DMS153 (cell line): ENCODE data around the gene MAN2A2.
"Not testable (repeated sequence)": the region's sequence is repeated elsewhere in the genome, so short reads cannot be mapped to it uniquely, and the experiment has no call there.

Source experiments
- DNase-seq: peaks from one replicate; lab custom pipeline; 2025; lab: John Stamatoyannopoulos, UW

The MAN2A2 gene

DNA sequence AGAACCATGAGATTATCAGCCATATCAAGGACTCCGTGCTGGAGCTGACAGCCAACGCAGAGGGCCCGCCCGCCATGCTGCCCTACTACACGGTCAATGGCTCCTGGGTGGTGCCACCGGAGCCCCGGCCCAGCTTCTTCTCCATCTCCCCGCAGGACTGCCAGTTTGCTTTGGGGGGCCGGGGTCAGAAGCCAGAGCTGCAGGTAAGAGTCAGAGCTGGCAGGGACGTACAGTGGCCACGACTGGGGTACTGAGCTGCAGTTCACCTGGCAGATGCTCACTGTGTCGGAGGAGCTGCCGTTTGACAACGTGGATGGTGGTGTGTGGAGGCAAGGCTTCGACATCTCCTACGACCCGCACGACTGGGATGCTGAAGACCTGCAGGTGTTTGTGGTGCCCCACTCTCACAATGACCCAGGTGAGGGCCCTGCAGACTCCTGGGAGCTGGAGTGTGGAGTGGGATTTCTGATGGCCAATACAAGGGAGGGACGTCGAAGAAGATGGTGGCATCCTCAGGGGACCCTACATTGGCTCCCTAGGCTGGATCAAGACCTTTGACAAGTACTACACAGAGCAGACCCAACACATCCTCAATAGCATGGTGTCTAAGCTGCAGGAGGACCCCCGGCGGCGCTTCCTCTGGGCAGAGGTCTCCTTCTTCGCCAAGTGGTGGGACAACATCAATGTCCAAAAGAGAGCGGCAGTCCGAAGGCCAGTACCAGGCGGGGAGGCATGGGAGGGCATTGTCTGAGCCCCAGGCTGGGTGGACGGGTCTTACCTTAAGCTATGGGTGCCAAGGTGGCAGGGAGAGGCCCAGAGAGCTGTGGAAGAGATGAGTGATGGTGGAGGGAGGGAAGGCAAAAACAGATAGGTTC lies 2.4 kb downstream of the MAN2A2 start:
- no peak for DNase-seq

DNA sequence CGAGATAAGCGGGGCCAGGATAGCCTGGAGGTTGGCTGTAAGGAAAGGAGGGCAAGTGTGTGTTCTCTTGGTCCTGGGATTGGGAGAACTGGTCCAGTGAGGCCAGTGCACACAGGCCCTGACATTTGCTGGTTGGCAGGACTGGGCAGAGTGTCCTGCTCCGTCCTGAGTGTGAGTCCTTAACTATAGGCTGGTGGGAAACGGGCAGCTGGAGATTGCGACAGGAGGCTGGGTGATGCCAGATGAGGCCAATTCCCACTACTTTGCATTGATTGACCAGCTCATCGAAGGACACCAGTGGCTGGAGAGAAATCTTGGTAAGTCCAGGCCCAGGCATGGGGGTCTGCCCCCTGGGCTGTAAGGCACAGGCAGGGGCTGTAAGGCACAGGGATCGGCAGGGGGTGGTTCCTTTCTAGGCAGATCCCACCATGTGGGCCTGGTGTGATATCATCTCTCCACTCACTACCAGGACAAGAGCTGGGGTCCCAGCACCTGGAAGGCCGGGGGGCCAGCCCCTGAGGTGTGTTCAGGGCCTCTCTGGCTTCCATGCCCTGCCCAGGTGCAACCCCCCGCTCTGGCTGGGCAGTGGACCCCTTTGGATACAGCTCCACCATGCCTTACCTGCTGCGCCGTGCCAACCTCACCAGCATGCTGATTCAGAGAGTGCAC lies 3.2 kb downstream of the MAN2A2 start:
- DNase-seq, result no peak

DNA sequence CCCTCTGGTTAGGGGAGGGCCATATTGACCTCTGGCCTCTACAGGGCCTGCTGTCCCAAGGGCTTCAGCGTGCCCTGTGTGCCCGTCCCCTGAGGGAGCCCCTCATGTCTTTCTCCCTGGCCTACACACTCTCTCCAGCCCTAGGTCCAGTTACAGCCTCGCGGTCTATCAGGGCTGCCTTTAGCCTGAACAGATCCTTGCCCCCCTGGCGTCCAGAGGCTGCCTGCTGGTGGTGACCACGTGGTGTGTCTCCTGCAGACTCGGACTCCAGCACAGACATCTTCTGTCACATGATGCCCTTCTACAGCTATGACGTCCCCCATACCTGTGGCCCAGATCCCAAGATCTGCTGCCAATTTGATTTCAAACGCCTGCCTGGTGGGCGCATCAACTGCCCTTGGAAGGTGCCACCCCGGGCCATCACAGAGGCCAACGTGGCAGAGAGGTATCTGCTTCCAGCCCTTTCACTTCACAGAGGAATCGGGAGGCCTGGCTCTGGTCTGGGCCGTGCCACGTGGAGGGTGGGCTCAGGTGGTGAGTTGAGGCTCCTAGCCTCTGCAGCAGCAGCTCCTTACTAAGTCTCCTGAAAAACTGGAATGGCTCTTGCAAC lies 4.1 kb downstream of the MAN2A2 start:
- no peak for DNase-seq

DNA sequence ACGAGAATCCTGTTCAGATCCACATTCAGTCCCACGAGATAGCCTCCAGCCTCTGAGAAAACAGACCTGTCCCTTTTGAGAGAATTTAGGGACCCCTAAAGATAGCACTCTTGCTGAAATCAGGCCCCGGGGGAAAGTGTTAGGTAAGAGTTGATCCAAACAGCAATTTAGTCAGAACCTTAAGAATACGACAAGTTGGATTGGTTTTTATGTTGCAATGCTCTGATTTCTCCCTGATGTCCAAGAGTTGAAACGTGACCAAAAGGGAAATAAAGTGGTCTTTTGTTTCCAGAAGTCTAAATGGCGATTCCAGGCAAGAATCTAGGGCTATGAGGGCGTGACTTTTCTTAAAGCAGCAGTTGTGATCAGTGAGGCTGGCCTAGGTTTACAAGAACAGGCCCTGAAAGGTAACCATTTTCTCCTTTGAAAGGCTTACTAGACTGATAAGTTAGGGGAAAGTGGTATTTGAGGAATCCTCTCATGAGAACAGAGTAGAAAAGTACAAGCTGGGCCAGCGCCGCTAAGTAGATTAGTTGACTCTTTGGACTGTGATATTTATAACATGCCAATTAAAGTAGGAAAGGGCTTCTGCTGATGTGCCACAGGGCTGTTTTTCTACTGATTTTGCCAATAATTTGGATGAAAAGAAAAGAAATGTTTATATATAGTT lies 4.9 kb downstream of the MAN2A2 start:
- DNase-seq, result no peak

- not testable (repeated sequence) for DNase-seq
These were observed 6.3 kb downstream of the MAN2A2 start for GRCh38 chr15:90909449-90909848.

DNA sequence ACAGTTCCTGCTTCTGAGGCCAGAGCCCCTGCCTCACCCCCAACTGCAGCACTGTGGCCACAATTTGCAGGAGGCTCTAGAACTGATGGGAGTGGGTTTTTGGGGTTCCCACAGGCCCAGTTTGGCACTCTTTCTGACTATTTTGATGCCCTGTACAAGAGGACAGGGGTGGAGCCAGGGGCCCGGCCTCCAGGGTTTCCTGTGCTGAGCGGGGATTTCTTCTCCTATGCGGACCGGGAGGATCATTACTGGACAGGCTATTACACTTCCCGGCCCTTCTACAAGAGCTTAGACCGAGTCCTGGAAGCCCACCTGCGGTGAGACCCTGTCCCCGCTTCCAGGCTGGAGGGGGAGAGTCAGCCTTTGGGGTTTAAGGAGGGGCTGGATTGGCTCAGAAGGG lies 6.9 kb downstream of the MAN2A2 start:
- DNase-seq, result no peak

DNA sequence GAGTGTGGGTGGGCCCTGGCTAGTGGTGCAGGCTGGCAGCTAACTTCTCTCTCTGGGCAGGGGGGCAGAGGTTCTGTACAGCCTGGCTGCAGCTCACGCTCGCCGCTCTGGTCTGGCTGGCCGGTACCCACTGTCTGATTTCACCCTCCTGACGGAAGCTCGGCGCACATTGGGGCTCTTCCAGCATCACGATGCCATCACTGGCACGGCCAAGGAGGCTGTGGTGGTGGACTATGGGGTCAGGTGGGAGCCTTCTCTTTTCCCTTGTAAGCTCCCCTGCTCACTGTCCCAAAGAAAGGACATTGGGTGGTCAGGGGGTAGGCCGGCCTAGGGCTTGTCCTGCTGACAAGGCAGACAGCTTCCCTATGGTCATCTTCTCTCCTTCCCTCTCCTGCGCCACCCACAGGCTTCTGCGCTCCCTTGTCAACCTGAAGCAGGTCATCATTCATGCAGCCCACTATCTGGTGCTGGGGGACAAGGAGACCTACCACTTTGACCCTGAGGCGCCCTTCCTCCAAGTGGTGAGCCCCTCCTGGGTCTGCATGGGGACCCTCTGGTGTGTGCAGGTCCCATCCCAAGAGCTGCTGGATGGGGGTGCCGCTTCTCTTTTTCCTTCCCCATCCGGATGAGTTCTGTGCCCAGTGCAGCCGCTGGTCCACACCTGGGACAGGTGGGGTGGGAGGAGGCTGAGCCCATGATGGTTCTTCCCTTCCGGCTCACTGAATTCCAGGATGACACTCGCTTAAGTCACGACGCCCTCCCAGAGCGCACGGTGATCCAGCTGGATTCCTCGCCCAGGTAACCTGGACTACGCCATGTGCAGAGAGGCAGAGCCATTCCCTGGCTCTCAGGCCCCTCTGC lies 7.6 kb downstream of the MAN2A2 start:
- no peak for DNase-seq

GRCh38 chr15:90911302-90911623 lies 8.2 kb downstream of the MAN2A2 start:
- no peak for DNase-seq

DNA sequence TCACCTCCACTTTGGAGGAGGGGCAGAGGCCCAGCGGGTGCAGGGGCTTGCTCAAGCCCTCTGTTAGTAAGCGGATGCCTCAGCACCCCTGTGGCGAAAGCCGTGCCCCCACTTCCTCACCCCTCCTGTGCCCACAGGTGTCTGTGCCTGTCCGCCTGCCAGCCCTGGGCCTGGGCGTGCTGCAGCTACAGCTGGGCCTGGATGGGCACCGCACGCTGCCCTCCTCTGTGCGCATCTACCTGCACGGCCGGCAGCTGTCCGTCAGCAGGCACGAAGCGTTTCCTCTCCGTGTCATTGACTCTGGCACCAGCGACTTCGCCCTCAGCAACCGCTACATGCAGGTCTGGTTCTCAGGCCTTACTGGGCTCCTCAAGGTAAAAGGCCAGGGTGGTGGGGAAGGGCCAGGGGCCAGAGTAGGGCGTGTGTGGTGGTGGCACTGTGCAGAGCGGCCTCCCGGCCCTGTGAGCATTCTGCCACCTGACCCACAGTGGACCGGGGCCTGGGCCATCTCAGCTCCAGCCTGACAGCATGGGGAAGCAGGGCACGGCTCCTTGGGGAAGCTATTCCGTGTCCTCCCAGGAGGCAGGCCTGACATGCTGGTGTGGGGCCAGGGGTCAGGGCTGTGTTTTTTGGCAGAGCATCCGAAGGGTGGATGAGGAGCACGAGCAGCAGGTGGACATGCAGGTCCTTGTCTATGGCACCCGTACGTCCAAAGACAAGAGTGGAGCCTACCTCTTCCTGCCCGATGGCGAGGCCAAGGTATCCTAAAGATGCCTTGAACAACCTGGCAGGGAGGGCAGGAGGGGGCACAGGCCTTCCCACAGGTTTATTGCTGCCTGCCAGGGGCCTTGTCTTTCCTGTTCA lies 9.0 kb downstream of the MAN2A2 start:
- DNase-seq, result no peak

GRCh38 chr15:90912770-90913075 lies 9.6 kb downstream of the MAN2A2 start:
- DNase-seq, result no peak

DNA sequence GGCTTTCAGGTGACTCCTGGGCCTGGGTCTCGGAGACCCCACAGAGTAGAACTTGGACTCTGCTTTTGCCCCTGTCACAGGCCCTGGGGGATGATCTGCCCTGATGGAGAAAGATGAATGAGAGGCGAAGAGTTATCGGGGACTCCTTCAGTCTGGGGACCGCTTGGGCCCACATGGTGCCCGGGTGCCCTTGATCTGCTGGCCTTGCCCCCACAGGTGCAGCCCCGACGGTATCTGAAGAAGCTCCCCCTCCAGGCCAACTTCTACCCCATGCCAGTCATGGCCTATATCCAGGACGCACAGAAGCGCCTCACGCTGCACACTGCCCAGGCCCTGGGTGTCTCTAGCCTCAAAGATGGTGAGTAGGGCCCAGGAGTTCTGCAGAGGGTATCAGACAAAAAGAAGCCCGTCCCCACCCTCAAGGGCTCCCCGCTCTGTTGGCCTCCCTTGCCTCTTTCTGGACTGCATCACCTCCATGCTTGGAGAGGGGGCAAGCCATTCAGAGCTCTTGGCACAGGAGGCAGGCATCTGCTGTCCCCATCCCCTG lies 10.4 kb downstream of the MAN2A2 start:
- DNase-seq, result no peak

DNA sequence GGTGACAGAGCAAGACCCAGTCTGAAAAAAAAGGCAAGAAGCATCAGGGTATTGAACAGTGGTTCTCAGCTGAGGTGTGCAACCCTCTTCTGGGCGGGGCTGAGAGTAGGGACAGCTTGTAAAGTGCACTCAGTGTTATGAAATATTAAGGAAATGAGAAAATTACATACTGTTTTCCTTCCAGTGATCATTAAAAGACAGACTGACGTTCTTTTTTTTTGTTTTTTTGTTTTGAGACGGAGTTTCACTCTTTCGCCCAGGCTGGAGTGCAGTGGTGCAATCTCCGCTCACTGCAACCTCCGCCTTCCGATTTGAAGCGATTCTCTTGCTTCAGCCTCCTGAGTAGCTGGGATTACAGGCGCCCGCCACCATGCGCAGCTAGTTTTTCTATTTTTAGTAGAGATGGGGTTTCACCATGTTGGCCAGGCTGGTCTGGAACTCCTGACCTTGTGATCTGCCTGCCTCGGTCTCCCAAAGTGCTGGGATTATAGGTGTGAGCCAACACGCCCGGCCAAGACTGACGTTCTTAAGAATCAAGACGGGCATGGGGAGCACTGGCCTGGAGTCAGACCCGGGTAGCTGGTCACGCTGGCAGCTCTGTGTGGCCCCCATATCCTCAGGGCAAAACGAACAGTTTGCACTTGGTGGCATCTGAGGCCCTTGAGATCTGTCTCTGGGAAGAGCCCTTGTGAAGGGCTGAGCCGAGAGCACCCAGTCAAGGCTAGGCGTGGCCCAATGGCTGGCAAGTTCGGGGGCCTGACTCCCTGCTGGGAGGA lies 11.4 kb downstream of the MAN2A2 start:
- DNase-seq, result no peak

GRCh38 chr15:90915216-90915807 lies 12.2 kb downstream of the MAN2A2 start:
- no peak for DNase-seq

DNA sequence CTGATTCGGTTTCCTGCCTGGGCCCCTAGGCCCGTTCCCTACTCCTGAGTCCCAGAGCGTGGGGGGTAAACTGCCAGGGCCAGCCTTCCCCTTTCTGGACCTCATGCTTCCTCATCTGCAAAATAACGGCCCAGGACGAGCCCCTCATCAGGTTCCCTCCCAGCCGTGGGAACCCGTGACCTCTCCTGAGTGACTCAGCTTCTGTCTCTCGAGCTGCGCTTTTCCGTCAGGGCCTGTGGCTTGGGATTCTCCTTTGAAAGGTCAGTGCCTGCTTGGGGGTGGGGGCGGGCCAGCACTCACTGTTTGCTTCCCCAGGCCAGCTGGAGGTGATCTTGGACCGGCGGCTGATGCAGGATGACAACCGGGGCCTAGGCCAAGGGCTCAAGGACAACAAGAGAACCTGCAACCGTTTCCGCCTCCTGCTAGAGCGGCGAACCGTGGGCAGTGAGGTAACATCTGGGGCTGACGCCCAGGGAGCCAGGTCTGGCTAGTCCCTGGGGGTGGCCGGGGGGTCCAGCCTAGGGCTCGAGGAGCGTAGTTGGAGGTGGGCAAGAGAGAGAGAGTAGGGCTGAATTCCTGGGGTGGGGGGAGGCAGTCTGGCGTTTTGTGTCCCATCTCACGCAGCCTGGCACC lies 12.8 kb downstream of the MAN2A2 start:
- no peak for DNase-seq

DNA sequence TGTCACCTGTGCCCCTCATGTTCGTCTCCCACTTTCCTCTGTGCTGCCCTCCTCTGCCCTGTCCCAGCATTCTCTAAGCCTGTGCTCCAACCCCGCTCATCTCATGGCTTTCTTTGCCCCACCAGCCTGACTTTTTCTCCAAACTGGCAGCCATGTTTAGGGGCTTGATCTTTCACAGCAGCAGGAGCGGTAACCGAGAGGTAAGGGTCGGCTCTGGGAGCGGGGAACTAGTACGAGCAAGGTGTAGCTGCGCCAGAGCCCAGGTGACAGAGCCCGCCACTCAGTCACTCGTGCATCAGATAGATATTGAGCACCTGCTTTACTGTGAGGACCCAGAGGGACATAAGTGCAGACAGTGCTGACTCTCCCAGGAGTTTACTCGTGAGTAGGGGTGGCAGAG lies 13.4 kb downstream of the MAN2A2 start:
- no peak for DNase-seq

GRCh38 chr15:90917569-90917968 lies 14.5 kb downstream of the MAN2A2 start:
- no peak for DNase-seq

DNA sequence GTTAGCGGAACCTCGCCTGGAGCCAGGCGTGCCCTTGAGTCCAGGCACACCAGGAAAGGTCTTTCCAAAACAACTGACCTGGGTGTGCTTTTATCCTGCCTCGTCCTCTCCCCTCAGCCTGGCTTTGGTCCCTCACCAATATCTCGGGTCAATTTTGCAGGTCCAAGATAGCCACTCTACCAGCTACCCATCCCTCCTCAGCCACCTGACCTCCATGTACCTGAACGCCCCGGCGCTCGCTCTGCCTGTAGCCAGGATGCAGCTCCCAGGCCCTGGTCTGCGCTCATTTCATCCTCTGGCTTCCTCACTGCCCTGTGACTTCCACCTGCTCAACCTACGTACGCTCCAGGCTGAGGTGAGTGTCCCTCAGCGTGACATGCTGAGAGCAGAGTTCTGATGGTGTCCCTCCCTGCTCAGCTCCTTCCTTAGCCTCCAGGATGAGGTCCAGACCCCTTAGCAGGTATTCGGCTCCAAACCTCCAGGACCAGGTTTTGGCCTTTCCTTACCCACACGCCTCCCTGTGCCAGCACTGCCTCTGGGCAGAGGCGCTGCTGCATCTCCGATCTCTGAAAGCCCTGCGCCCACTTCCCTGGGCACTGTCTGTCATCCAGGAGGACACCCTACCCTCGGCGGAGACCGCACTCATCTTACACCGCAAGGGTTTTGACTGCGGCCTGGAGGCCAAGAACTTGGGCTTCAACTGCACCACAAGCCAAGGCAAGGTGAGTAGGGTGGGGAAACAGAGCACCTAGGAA lies 15.1 kb downstream of the MAN2A2 start:
- no peak for DNase-seq

- no peak for DNase-seq
These were observed 15.7 kb downstream of the MAN2A2 start for GRCh38 chr15:90918835-90919234.
